HEK293 (cell line): ENCODE measurements around the gene CXorf65.

ENCODE experiments used
- GLI2 ChIP-seq: fragments of 450-650 bp; formaldehyde crosslinking; IDR thresholded peaks from 2 replicates; pipeline ENCODE4; 2017; ENCODE audit warnings: missing biosample characterization, missing genetic modification characterization, low read depth, borderline replicate concordance
- OVOL3 ChIP-seq: fragments of 450-650 bp; formaldehyde crosslinking; IDR thresholded peaks from 2 replicates; pipeline ENCODE4 v1.5.1; 2016; ENCODE audit warnings: missing biosample characterization, missing genetic modification characterization
- REPIN1 ChIP-seq: fragments of 450-650 bp; formaldehyde crosslinking; IDR thresholded peaks from 2 replicates; pipeline ENCODE4 v1.5.1; 2017; ENCODE audit warnings: missing biosample characterization, missing genetic modification characterization, low read depth
- REST ChIP-seq: fragments of 450-650 bp; formaldehyde crosslinking; IDR thresholded peaks from 2 replicates; pipeline ENCODE4 v1.5.1; 2016; ENCODE audit warnings: missing biosample characterization, missing genetic modification characterization
- SP3 ChIP-seq: fragments of 450-650 bp; formaldehyde crosslinking; IDR thresholded peaks from 2 replicates; pipeline ENCODE4 v1.5.1; 2016; ENCODE audit warnings: missing biosample characterization, missing genetic modification characterization
- YY1 ChIP-seq: fragments of 450-650 bp; formaldehyde crosslinking; IDR thresholded peaks from 2 replicates; pipeline ENCODE4 v1.5.1; 2018; ENCODE audit warnings: missing biosample characterization, missing genetic modification characterization
- ZBTB8A ChIP-seq: fragments of 450-650 bp; formaldehyde crosslinking; IDR thresholded peaks from 2 replicates; pipeline ENCODE4 v1.5.1; 2016; ENCODE audit warnings: missing biosample characterization, missing genetic modification characterization
- ZEB2 ChIP-seq: fragments of 450-650 bp; formaldehyde crosslinking; IDR thresholded peaks from 2 replicates; pipeline ENCODE4 v1.5.1; 2016; ENCODE audit warnings: missing biosample characterization, missing genetic modification characterization
- ZNF18 ChIP-seq: fragments of 450-650 bp; formaldehyde crosslinking; IDR thresholded peaks from 2 replicates; pipeline ENCODE4 v1.5.1; 2016; ENCODE audit warnings: missing biosample characterization, missing genetic modification characterization
- ZNF202 ChIP-seq: fragments of 450-650 bp; formaldehyde crosslinking; IDR thresholded peaks from 2 replicates; pipeline ENCODE4 v1.5.1; 2016; ENCODE audit warnings: missing biosample characterization, missing genetic modification characterization, borderline replicate concordance
- ZNF354C ChIP-seq: fragments of 450-650 bp; formaldehyde crosslinking; IDR thresholded peaks from 2 replicates; pipeline ENCODE4 v1.5.1; 2016; ENCODE audit warnings: missing biosample characterization, missing genetic modification characterization, low read depth, borderline replicate concordance
- ZNF37A ChIP-seq: fragments of 450-650 bp; IDR thresholded peaks from 2 replicates; pipeline ENCODE4 v1.5.1; 2018; ENCODE audit warnings: missing biosample characterization, missing genetic modification characterization
- ZNF501 ChIP-seq: fragments of 450-650 bp; formaldehyde crosslinking; IDR thresholded peaks from 2 replicates; pipeline ENCODE4 v1.5.1; 2016; ENCODE audit warnings: missing biosample characterization, missing genetic modification characterization
- ZNF518A ChIP-seq: fragments of 450-650 bp; formaldehyde crosslinking; conservative IDR thresholded peaks from 2 replicates; pipeline ENCODE4 v1.5.1; 2016; ENCODE audit warnings: low read depth, missing biosample characterization, missing genetic modification characterization
- ZNF521 ChIP-seq: fragments of 450-650 bp; formaldehyde crosslinking; IDR thresholded peaks from 2 replicates; pipeline ENCODE4 v1.5.1; 2017; ENCODE audit warnings: missing biosample characterization, mild to moderate bottlenecking, missing genetic modification characterization
- ZNF529 ChIP-seq: fragments of 450-650 bp; formaldehyde crosslinking; IDR thresholded peaks from 2 replicates; pipeline ENCODE4 v1.5.1; 2017; ENCODE audit warnings: missing genetic modification characterization, missing biosample characterization; ENCODE audit not compliant: insufficient replicate concordance
- ZNF561 ChIP-seq: fragments of 450-650 bp; IDR thresholded peaks from 2 replicates; pipeline ENCODE4 v1.5.1; 2018; ENCODE audit warnings: missing biosample characterization, missing genetic modification characterization, borderline replicate concordance
- ZXDB ChIP-seq: fragments of 450-650 bp; formaldehyde crosslinking; IDR thresholded peaks from 2 replicates; pipeline ENCODE4 v1.5.1; 2016; ENCODE audit warnings: missing biosample characterization, missing genetic modification characterization
- TF ChIP-seq, protein P1 (sequence below): fragments of 450-650 bp; formaldehyde crosslinking; IDR thresholded peaks from 2 replicates; pipeline ENCODE4 v1.5.0; 2017; ENCODE audit warnings: missing biosample characterization, missing genetic modification characterization, borderline replicate concordance
- TF ChIP-seq, protein P2 (sequence below): fragments of 450-650 bp; formaldehyde crosslinking; IDR thresholded peaks from 2 replicates; pipeline ENCODE4 v1.5.1; 2017; ENCODE audit warnings: missing biosample characterization, missing genetic modification characterization

CXorf65 gene

DNA sequence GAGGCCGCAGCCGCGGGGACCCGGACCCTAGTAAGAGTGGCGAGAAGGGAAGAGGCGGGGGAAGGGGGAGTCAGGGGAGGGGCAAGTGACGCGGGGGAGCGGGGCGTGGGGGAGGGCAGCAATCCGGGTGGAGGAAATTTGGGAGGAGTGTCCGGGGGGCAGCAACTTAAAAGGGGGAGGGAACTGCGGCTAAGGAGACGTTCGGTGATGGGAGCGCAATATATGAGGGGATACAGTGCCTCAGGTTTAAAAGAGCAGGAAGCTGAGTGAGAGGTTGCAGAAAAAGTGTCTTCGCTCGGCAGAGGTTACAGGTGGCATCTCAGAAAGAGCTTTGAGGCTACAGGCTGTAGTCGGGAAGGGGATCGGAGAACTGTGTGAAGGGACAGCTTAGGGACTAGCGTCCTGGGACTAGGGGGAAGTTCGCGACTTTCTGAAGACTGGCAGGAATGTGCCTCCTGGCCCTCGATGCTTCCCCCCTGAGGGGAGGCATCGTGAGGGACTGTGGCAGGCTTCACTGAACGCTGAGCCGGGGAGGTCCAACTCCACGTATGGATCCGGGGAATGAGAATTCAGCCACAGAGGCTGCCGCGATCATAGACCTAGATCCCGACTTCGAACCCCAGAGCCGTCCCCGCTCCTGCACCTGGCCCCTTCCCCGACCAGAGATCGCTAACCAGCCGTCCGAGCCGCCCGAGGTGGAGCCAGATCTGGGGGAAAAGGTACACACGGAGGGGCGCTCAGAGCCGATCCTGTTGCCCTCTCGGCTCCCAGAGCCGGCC lies 10.4 kb downstream of the CXorf65 start (continued):
- TF ChIP-seq ZNF354C (no peak), ZNF37A (tag by site-specific recombination) (no peak), OVOL3 (no peak), GLI2 (tag by site-specific recombination) (no peak), REST (tag by site-specific recombination) (no peak), ZNF18 (tag by site-specific recombination) (no peak), ZBTB8A (no peak), SP3 (tag by site-specific recombination) (peak; percentile 61), ZNF529 (tag by site-specific recombination) (no peak), ZNF501 (0 out of 2 replicates have a peak, but pooled peaks have one; percentile 37), REPIN1 (no peak), ZXDB (tag by site-specific recombination) (no peak), ZNF518A (tag by site-specific recombination) (no peak), YY1 (tag by site-specific recombination) (no peak), ZEB2 (no peak), ZNF521 (tag by site-specific recombination) (no peak), ZNF561 (no peak), ZNF202 (no peak)
- TF ChIP-seq, protein P1, sequence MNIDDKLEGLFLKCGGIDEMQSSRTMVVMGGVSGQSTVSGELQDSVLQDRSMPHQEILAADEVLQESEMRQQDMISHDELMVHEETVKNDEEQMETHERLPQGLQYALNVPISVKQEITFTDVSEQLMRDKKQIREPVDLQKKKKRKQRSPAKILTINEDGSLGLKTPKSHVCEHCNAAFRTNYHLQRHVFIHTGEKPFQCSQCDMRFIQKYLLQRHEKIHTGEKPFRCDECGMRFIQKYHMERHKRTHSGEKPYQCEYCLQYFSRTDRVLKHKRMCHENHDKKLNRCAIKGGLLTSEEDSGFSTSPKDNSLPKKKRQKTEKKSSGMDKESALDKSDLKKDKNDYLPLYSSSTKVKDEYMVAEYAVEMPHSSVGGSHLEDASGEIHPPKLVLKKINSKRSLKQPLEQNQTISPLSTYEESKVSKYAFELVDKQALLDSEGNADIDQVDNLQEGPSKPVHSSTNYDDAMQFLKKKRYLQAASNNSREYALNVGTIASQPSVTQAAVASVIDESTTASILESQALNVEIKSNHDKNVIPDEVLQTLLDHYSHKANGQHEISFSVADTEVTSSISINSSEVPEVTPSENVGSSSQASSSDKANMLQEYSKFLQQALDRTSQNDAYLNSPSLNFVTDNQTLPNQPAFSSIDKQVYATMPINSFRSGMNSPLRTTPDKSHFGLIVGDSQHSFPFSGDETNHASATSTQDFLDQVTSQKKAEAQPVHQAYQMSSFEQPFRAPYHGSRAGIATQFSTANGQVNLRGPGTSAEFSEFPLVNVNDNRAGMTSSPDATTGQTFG (tag by site-specific recombination), result no peak
- TF ChIP-seq, protein P2, sequence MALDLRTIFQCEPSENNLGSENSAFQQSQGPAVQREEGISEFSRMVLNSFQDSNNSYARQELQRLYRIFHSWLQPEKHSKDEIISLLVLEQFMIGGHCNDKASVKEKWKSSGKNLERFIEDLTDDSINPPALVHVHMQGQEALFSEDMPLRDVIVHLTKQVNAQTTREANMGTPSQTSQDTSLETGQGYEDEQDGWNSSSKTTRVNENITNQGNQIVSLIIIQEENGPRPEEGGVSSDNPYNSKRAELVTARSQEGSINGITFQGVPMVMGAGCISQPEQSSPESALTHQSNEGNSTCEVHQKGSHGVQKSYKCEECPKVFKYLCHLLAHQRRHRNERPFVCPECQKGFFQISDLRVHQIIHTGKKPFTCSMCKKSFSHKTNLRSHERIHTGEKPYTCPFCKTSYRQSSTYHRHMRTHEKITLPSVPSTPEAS (tag by site-specific recombination), result no peak
